Osteocyte (in vitro differentiated cells): Measurements from ENCODE around the gene ZDHHC16. TPM values are rescaled to one million over a fixed set of nuclear protein-coding genes. Genes with fewer than 3 reads are reported as not detected.
A peak's percentile ranks its signal among the peaks of the same experiment; 100 is the strongest.
"Not testable (repeated sequence)": the region's sequence is repeated elsewhere in the genome, so short reads cannot be mapped to it uniquely, and the experiment has no call there.

Source experiments
- DNase-seq: peaks from one replicate; pipeline ENCODE4 v3.0.0; 2021; ENCODE audit warnings: mixed read lengths; ENCODE audit not compliant: unreplicated experiment; ENCODE audit errors: extremely low spot score
- H3K27ac Mint-ChIP-seq: one replicate; pipeline ENCODE4 v1.8.0; 2021; ENCODE audit warnings: mild to moderate bottlenecking, mixed read lengths; ENCODE audit not compliant: unreplicated experiment
- H3K27me3 Mint-ChIP-seq: one replicate; pipeline ENCODE4 v1.8.0; 2021; ENCODE audit warnings: mixed read lengths; ENCODE audit not compliant: unreplicated experiment
- H3K36me3 Mint-ChIP-seq: one replicate; pipeline ENCODE4 v1.8.0; 2021; ENCODE audit warnings: mixed read lengths; ENCODE audit not compliant: unreplicated experiment
- H3K4me1 Mint-ChIP-seq: one replicate; pipeline ENCODE4 v1.8.0; 2021; ENCODE audit warnings: mixed read lengths; ENCODE audit not compliant: unreplicated experiment
- H3K4me3 Mint-ChIP-seq: one replicate; pipeline ENCODE4 v1.8.0; 2021; ENCODE audit warnings: mild to moderate bottlenecking, moderate library complexity, mixed read lengths; ENCODE audit not compliant: unreplicated experiment
- H3K9me3 Mint-ChIP-seq: one replicate; pipeline ENCODE4 v1.8.0; 2021; ENCODE audit warnings: mixed read lengths; ENCODE audit not compliant: unreplicated experiment
- CTCF ChIP-seq: fragments of 200-600 bp; sonication (generic); IDR thresholded peaks from 2 replicates; pipeline ENCODE4 v1.5.0; 2021; ENCODE audit warnings: antibody characterized with exemption, mild to moderate bottlenecking, moderate library complexity
- total RNA-seq: library from RNA; stranded (reverse); gene quantifications from 2 replicates; pipeline ENCODE4 v1.2.1, GENCODE V29; 2021

ZDHHC16 gene
- total RNA-seq, 1 donor from 2014 or later, result 46.9 TPM

GRCh38 chr10:97463363-97464132 lies 17.6 kb downstream of the ZDHHC16 start:
- Mint-ChIP-seq H3K36me3 (peaks cover 33% of the 10 kb centered on the region), H3K4me1 (no peaks in the 10 kb centered on the region), H3K9me3 (no peaks in the 10 kb centered on the region), H3K27ac (no peak overlapping the region), H3K27me3 (no peaks in the 10 kb centered on the region), H3K4me3 (no peak overlapping the region)
- peak; percentile 89 for TF ChIP-seq CTCF
- DNase-seq, result no peak

GRCh38 chr10:97464226-97464625 lies 18.3 kb downstream of the ZDHHC16 start:
- H3K4me3 Mint-ChIP-seq, result no peak overlapping the region
- no peak overlapping the region for H3K27ac Mint-ChIP-seq
- H3K4me1 Mint-ChIP-seq, result no peaks in the 10 kb centered on the region
- no peak for TF ChIP-seq CTCF
- DNase-seq, result no peak
- no peaks in the 10 kb centered on the region for H3K9me3 Mint-ChIP-seq
- no peaks in the 10 kb centered on the region for H3K27me3 Mint-ChIP-seq
- H3K36me3 Mint-ChIP-seq, result peaks cover 27% of the 10 kb centered on the region

GRCh38 chr10:97465982-97466381 lies 20.0 kb downstream of the ZDHHC16 start:
- no peak overlapping the region for H3K27ac Mint-ChIP-seq
- H3K4me1 Mint-ChIP-seq, result no peaks in the 10 kb centered on the region
- no peaks in the 10 kb centered on the region for H3K9me3 Mint-ChIP-seq
- H3K27me3 Mint-ChIP-seq, result no peaks in the 10 kb centered on the region
- no peak for DNase-seq
- no peak for TF ChIP-seq CTCF
- H3K4me3 Mint-ChIP-seq, result no peak overlapping the region
- peaks cover 17% of the 10 kb centered on the region for H3K36me3 Mint-ChIP-seq

GRCh38 chr10:97466755-97467154 lies 20.8 kb downstream of the ZDHHC16 start:
- Mint-ChIP-seq H3K36me3 (peaks cover 14% of the 10 kb centered on the region), H3K27me3 (no peaks in the 10 kb centered on the region), H3K4me3 (no peak overlapping the region), H3K27ac (no peak overlapping the region), H3K4me1 (no peaks in the 10 kb centered on the region), H3K9me3 (no peaks in the 10 kb centered on the region)
- no peak for TF ChIP-seq CTCF
- no peak for DNase-seq

- Mint-ChIP-seq H3K36me3 (peaks cover 19% of the 10 kb centered on the region), H3K27me3 (no peaks in the 10 kb centered on the region), H3K4me1 (no peaks in the 10 kb centered on the region), H3K27ac (no peak overlapping the region), H3K9me3 (no peaks in the 10 kb centered on the region), H3K4me3 (no peak overlapping the region)
- no peak for TF ChIP-seq CTCF
- DNase-seq, result no peak
Observed at GRCh38 chr10:97468162-97468561, 22.2 kb downstream of the ZDHHC16 start.

GRCh38 chr10:97468781-97469180 lies 22.8 kb downstream of the ZDHHC16 start:
- H3K9me3 Mint-ChIP-seq, DNase-seq, H3K27ac Mint-ChIP-seq, H3K4me1 Mint-ChIP-seq, H3K27me3 Mint-ChIP-seq, H3K4me3 Mint-ChIP-seq: not testable (repeated sequence)
- peaks cover 22% of the 10 kb centered on the region for H3K36me3 Mint-ChIP-seq
